Liver (tissue), 9 donors: ENCODE data around the gene ZNF212. TPM values are rescaled to one million over a fixed set of nuclear protein-coding genes. Genes with fewer than 3 reads are reported as not detected.

ENCODE experiments used
- DNase-seq: peaks from one replicate; pipeline ENCODE4 v3.0.0-alpha.2; 2017; ENCODE audit warnings: low spot score
- H3K27ac ChIP-seq, 2 donors: one replicate each; pipeline ENCODE4 v1.7.0; 2013; ENCODE audit warnings: inconsistent platforms in 2 of 2, low read length in 2 of 2, control low read depth in 1 of 2, low read depth in 1 of 2, mild to moderate bottlenecking in 1 of 2
- H3K27me3 ChIP-seq, 4 donors: one replicate each; pipeline versions ENCODE4 v1.6.1 to v1.7.0; 2013; ENCODE audit warnings: low read length in 3 of 4, inconsistent platforms in 1 of 4, mild to moderate bottlenecking in 1 of 4, moderate library complexity in 1 of 4; ENCODE audit not compliant: control insufficient read depth in 4 of 4, insufficient read depth in 4 of 4
- H3K36me3 ChIP-seq, 4 donors: one replicate each; pipeline versions ENCODE4 v1.6.1 to v1.7.0; 2013; ENCODE audit warnings: low read length in 3 of 4, mild to moderate bottlenecking in 3 of 4, low read depth in 1 of 4, moderate library complexity in 1 of 4; ENCODE audit not compliant: control insufficient read depth in 4 of 4, insufficient read depth in 3 of 4
- H3K4me1 ChIP-seq, 4 donors: one replicate each; pipeline versions ENCODE4 v1.6.1 to v1.7.0; 2013; ENCODE audit warnings: low read length in 3 of 4, mild to moderate bottlenecking in 3 of 4, moderate library complexity in 1 of 4; ENCODE audit not compliant: control insufficient read depth in 4 of 4, insufficient read depth in 4 of 4
- H3K4me3 ChIP-seq, 3 donors: one replicate each; pipeline versions ENCODE4 v1.6.1 to v1.7.0; 2013; ENCODE audit warnings: low read length in 3 of 3, control low read depth in 1 of 3, low read depth in 1 of 3, mild to moderate bottlenecking in 1 of 3
- H3K9ac ChIP-seq, 2 donors: one replicate each; pipeline ENCODE4 v1.7.0; 2013; ENCODE audit warnings: low read length in 2 of 2, mild to moderate bottlenecking in 2 of 2, moderate library complexity in 2 of 2, control low read depth in 1 of 2, low read depth in 1 of 2
- H3K9me3 ChIP-seq, 4 donors: one replicate each; pipeline versions ENCODE4 v1.6.1 to v1.7.0; 2013; ENCODE audit warnings: low read length in 3 of 4; ENCODE audit not compliant: control insufficient read depth in 4 of 4
- ATF3 ChIP-seq: IDR thresholded peaks from 2 replicates; pipeline ENCODE4 v1.6.1; 2016; ENCODE audit warnings: antibody characterized with exemption
- CTCF ChIP-seq: fragments of 150-350 bp; IDR thresholded peaks from 2 replicates; pipeline ENCODE4 v1.5.1; 2017; ENCODE audit warnings: improper control_type of control experiment, low read depth, low read length; ENCODE audit not compliant: missing input control
- EGR1 ChIP-seq, 2 donors: IDR thresholded peaks; 2 replicates each; pipeline ENCODE4 v1.6.1; 2016 to 2018; ENCODE audit warnings: antibody characterized with exemption in 2 of 2, low read depth in 2 of 2
- FOXA1 ChIP-seq: IDR thresholded peaks from 2 replicates; pipeline ENCODE4 v1.6.1; 2016; ENCODE audit warnings: antibody characterized with exemption
- FOXA2 ChIP-seq: IDR thresholded peaks from 2 replicates; pipeline ENCODE4 v1.6.1; 2016; ENCODE audit warnings: antibody characterized with exemption
- GABPA ChIP-seq, 2 donors: IDR thresholded peaks in 1 of 2; conservative IDR thresholded peaks in 1 of 2; 2 replicates each; pipeline ENCODE4 v1.6.1; 2016; ENCODE audit warnings: antibody characterized with exemption in 2 of 2, mild to moderate bottlenecking in 1 of 2, moderate library complexity in 1 of 2
- HNF4A ChIP-seq, 2 donors: conservative IDR thresholded peaks; 2 replicates each; pipeline ENCODE4 v1.6.1; 2016; ENCODE audit warnings: antibody characterized with exemption in 2 of 2, mild to moderate bottlenecking in 2 of 2
- HNF4G ChIP-seq: IDR thresholded peaks from 2 replicates; pipeline ENCODE4 v1.6.1; 2016; ENCODE audit warnings: antibody characterized with exemption
- JUND ChIP-seq, 2 donors: IDR thresholded peaks; 2 replicates each; pipeline ENCODE4 v1.6.1; 2016; ENCODE audit warnings: antibody characterized with exemption in 2 of 2
- NR2F2 ChIP-seq: IDR thresholded peaks from 2 replicates; pipeline ENCODE4 v1.6.1; 2016; ENCODE audit warnings: antibody characterized with exemption
- RAD21 ChIP-seq, 2 donors: IDR thresholded peaks; 2 replicates each; pipeline ENCODE4 v1.6.1; 2016; ENCODE audit warnings: antibody characterized with exemption in 2 of 2, mild to moderate bottlenecking in 2 of 2
- REST ChIP-seq: IDR thresholded peaks from 2 replicates; pipeline ENCODE4 v1.6.1; 2016; ENCODE audit warnings: antibody characterized with exemption, mild to moderate bottlenecking
- SP1 ChIP-seq: IDR thresholded peaks from 2 replicates; pipeline ENCODE4 v1.6.1; 2018; ENCODE audit warnings: antibody characterized with exemption, mild to moderate bottlenecking
- TAF1 ChIP-seq: conservative IDR thresholded peaks from 2 replicates; pipeline ENCODE4 v1.6.1; 2016; ENCODE audit warnings: antibody characterized with exemption, mild to moderate bottlenecking
- YY1 ChIP-seq: IDR thresholded peaks from 2 replicates; pipeline ENCODE4 v1.6.1; 2016; ENCODE audit warnings: antibody characterized with exemption, mild to moderate bottlenecking
- WGBS: extraction: QIAGEN DNeasy Blood & Tissue Kit; methylation state at CpG from one replicate; pipeline ENCODE4 v1.1.7; 2013; 5-methylcytosine and 5-hydroxymethylcytosine counted together
- polyA plus RNA-seq, 2 donors: library from polyadenylated mRNA; stranded (reverse) in 1 of 2; unstranded in 1 of 2; fragments of 200-250 nt in 1 of 2; fragments of >200 nt in 1 of 2; fragmentation: Nextera tagmentation in 1 of 2; extraction: Ambion mirVana in 1 of 2; gene quantifications; one replicate each; pipeline versions ENCODE4 v1.2.1 to v1.2.3, GENCODE V29; 2013 to 2015
- total RNA-seq, 2 donors: library from RNA; depleted of rRNA; stranded (reverse); fragments of >200 nt; gene quantifications; one replicate each; pipeline ENCODE4 v1.2.3, GENCODE V29; 2014
- TF ChIP-seq, protein P1 (sequence below): IDR thresholded peaks from 2 replicates; pipeline ENCODE4 v1.6.1; 2016; ENCODE audit warnings: antibody characterized with exemption
- donor health status: healthy.
- donor health status: healthy.
- donor health status: healthy.
- donor health status: healthy.
- donor health status: healthy.

Gene ZNF212
- total and polyA plus RNA-seq, 4 donors, result 3.4 to 4.9 (median 3.7) TPM

DNA sequence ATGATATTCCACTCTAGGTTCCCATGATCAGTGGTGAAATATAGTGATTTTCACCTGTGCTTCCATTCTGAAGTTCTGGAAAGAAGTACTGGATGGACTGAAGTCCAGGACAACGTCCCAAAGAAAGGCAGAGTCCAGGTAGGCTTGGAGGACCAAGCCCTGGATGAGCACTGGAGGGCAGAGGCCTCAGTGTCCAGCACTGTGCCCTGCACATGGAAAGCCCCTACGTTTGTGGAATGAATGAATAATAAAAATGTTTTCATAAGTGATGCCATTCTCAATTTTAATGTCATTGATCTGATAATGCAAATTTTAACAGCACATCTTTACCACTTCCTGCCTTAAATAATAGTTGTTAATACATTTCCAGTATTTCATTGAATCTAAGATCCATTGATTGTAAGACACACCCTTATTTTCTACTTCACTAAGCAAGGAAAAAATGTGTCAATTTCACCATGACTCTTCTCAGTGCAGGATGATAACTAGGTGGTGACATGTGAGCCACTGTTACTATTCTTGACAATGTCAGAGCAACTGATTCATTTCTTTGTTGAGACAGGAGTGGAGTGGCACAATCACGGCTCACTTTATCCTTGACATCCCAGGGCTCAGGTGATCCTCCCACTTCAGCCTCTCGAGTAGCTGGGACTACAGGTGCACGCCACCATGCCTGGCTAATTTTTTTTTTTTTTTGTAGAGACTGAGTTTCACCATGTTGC lies 57.7 kb downstream of the ZNF212 start (continued):
- no peak for TF ChIP-seq HNF4A (conservative IDR thresholded peaks at IDR 0.05)
- TF ChIP-seq SP1, result no peak
- TF ChIP-seq ATF3, result no peak
- TF ChIP-seq EGR1 (IDR thresholded peaks at IDR 0.05; ENCODE audit: low read depth in 2 of 2), result no peak
- no peak for TF ChIP-seq FOXA1
- TF ChIP-seq, protein P1, sequence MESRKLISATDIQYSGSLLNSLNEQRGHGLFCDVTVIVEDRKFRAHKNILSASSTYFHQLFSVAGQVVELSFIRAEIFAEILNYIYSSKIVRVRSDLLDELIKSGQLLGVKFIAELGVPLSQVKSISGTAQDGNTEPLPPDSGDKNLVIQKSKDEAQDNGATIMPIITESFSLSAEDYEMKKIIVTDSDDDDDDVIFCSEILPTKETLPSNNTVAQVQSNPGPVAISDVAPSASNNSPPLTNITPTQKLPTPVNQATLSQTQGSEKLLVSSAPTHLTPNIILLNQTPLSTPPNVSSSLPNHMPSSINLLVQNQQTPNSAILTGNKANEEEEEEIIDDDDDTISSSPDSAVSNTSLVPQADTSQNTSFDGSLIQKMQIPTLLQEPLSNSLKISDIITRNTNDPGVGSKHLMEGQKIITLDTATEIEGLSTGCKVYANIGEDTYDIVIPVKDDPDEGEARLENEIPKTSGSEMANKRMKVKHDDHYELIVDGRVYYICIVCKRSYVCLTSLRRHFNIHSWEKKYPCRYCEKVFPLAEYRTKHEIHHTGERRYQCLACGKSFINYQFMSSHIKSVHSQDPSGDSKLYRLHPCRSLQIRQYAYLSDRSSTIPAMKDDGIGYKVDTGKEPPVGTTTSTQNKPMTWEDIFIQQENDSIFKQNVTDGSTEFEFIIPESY, result no peak

DNA sequence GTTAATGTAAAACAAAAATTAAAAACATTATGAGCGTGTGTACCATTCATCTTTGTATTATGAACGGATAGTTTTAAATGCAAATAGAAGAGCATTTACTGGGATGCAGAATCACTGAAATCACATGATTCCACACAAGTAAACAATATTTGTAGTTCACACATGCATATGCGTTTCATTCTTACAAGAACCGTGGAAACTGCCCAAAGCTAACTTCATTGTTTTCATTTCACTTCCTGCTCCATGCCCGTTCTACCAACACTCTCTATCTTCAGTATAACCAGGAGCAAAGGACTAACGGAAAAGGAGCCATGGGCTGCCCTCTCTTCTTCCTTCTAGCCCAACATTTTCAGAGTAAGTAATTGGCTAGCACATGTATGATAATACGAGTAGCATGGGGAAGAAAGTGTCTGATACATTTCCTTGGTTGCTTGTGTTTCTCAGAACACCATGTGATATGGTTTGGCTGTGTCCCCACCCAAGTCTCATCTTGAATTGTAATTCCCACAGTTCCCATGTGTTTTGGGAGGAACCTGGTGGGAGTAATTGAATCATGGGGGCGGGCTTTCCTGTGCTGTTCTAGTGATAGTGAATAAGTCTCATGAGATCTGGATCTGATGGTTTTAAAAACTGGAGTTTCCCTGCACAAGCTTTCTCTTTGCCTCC lies 61.3 kb downstream of the ZNF212 start:
- H3K36me3 ChIP-seq, result no peaks in the 10 kb centered on the region
- no peak overlapping the region for H3K27ac ChIP-seq
- TF ChIP-seq FOXA1 (no peak), YY1 (no peak)
- TF ChIP-seq, protein P1, result no peak
- DNase-seq, result no peak
- no peaks in the 10 kb centered on the region for H3K27me3 ChIP-seq
- H3K9me3 ChIP-seq, result peaks cover 0 to 2% (median 0%) of the 10 kb centered on the region in 4 donors
- no peak overlapping the region for H3K9ac ChIP-seq
- 80% methylated on average over 8 of the region's 8 CpGs for WGBS
- no peaks in the 10 kb centered on the region for H3K4me1 ChIP-seq
- H3K4me3 ChIP-seq, result no peak overlapping the region

GRCh38 chr7:149302222-149302621 lies 62.8 kb downstream of the ZNF212 start:
- DNase-seq, result no peak
- Histone ChIP-seq H3K4me3 (no peak overlapping the region), H3K9me3 (peaks cover 0 to 2% (median 0%) of the 10 kb centered on the region in 4 donors), H3K4me1 (no peaks in the 10 kb centered on the region), H3K27ac (no peak overlapping the region), H3K9ac (no peak overlapping the region), H3K36me3 (no peaks in the 10 kb centered on the region), H3K27me3 (no peaks in the 10 kb centered on the region)
- WGBS, result 93% methylated on average over 12 of the region's 12 CpGs
- no peak for TF ChIP-seq HNF4A (conservative IDR thresholded peaks at IDR 0.05)
- no peak for TF ChIP-seq FOXA1
- TF ChIP-seq ATF3, result no peak
- TF ChIP-seq GABPA (IDR thresholded peaks at IDR 0.05 in 1 of 2, conservative IDR thresholded peaks at IDR 0.05 in 1 of 2), result no peak
- TF ChIP-seq, protein P1, result no peak
- TF ChIP-seq SP1, result no peak
- no peak for TF ChIP-seq REST
- no peak for TF ChIP-seq HNF4G
- no peak for TF ChIP-seq JUND (IDR thresholded peaks at IDR 0.05)
- TF ChIP-seq NR2F2, result no peak
- TF ChIP-seq TAF1, result no peak
- no peak for TF ChIP-seq YY1
- TF ChIP-seq CTCF, result no peak
- TF ChIP-seq RAD21 (IDR thresholded peaks at IDR 0.05), result no peak
- TF ChIP-seq FOXA2, result no peak
